Tibial nerve (tissue), 4 donors: Measurements from ENCODE around the gene ECSIT. TPM values are rescaled to one million over a fixed set of nuclear protein-coding genes. Genes with fewer than 3 reads are reported as not detected.
"Not testable (repeated sequence)": the region's sequence is repeated elsewhere in the genome, so short reads cannot be mapped to it uniquely, and the experiment has no call there.

Source experiments
- DNase-seq, 2 donors: peaks; one replicate each; pipeline ENCODE4 v3.0.0-alpha.2; 2019; ENCODE audit warnings: low spot score in 2 of 2
- H3K27ac ChIP-seq, 4 donors: fragments of 200-600 bp; sonication (generic) in 3 of 4; one replicate each; pipeline ENCODE4 v1.5.1; 2017 to 2019; ENCODE audit warnings: mild to moderate bottlenecking in 1 of 4
- H3K27me3 ChIP-seq, 2 donors: fragments of 200-600 bp; sonication (generic) in 1 of 2; one replicate each; pipeline versions ENCODE4 v1.5.1 to v1.6.0; 2017 to 2019
- H3K36me3 ChIP-seq, 3 donors: fragments of 200-600 bp; sonication (generic); one replicate each; pipeline ENCODE4 v1.5.1; 2018 to 2019
- H3K4me1 ChIP-seq, 4 donors: fragments of 200-600 bp; sonication (generic) in 3 of 4; one replicate each; pipeline ENCODE4 v1.5.1; 2017 to 2019
- H3K4me3 ChIP-seq, 4 donors: fragments of 200-600 bp; sonication (generic) in 3 of 4; one replicate each; pipeline ENCODE4 v1.5.1; 2017 to 2019; ENCODE audit warnings: mild to moderate bottlenecking in 1 of 4, moderate library complexity in 1 of 4
- H3K9me3 ChIP-seq, 4 donors: fragments of 200-600 bp; sonication (generic) in 3 of 4; one replicate each; pipeline ENCODE4 v1.5.1; 2017 to 2019
- CTCF ChIP-seq, 5 experiments: fragments of 200-600 bp in 3 of 5; fragments of 450-650 bp in 2 of 5; sonication (generic) in 3 of 5; IDR thresholded peaks; one replicate each; pipeline ENCODE4 v1.5.1; 2016 to 2019; ENCODE audit warnings: antibody characterized with exemption in 5 of 5, mild to moderate bottlenecking in 3 of 5, moderate library complexity in 2 of 5
- EP300 ChIP-seq, 2 donors: sonication (generic); formaldehyde crosslinking; IDR thresholded peaks; one replicate each; pipeline ENCODE4 v1.6.1; 2017; ENCODE audit warnings: antibody characterized with exemption in 2 of 2, mild to moderate bottlenecking in 1 of 2
- POLR2A ChIP-seq, 2 donors: fragments of 450-650 bp; IDR thresholded peaks; one replicate each; pipeline ENCODE4 v1.6.1; 2017; ENCODE audit warnings: antibody characterized with exemption in 2 of 2, mild to moderate bottlenecking in 2 of 2, moderate library complexity in 2 of 2
- WGBS, 2 donors: methylation state at CpG; one replicate each; pipeline ENCODE4 v1.1.5; 2018; 5-methylcytosine and 5-hydroxymethylcytosine counted together
- total RNA-seq, 4 donors: library from RNA; depleted of rRNA; stranded (reverse); fragments of >200 nt; gene quantifications; one replicate each; pipeline ENCODE4 v1.1.0, GENCODE V29; 2016

Gene ECSIT
- 10 to 100 TPM; 45.2 to 81.6 (median 58.4) TPM for total RNA-seq

- Histone ChIP-seq H3K4me1 (peaks cover 0 to 33% (median 12%) of the 10 kb centered on the region in 4 donors), H3K27ac (peak within 1 kb of the TSS; percentile 60 to 89 (median 87)), H3K9me3 (no peaks in the 10 kb centered on the region), H3K4me3 (peak within 1 kb of the TSS; percentile 78 to 92 (median 84)), H3K36me3 (peaks cover 0 to 24% (median 0%) of the 10 kb centered on the region in 3 donors), H3K27me3 (no peaks in the 10 kb centered on the region)
- peak; percentile 96 to 98 for DNase-seq
- TF ChIP-seq CTCF (IDR thresholded peaks at IDR 0.05), result peak in 2 of 5 experiments; percentile 10 to 16
- TF ChIP-seq POLR2A (IDR thresholded peaks at IDR 0.05), result peak in 1 of 2 donors; percentile 48
- TF ChIP-seq EP300 (IDR thresholded peaks at IDR 0.05), result peak; percentile 41 to 84
- 0 to 1% methylated on average over 22 of the region's 47 CpGs for WGBS, 2 donors
These were observed at the start of gene ECSIT for GRCh38 chr19:11528551-11529341. Gene ECSIT (minus strand): TSS chr19:11529134. CDS start chr19:11519170, 9,964 bp downstream.

DNA sequence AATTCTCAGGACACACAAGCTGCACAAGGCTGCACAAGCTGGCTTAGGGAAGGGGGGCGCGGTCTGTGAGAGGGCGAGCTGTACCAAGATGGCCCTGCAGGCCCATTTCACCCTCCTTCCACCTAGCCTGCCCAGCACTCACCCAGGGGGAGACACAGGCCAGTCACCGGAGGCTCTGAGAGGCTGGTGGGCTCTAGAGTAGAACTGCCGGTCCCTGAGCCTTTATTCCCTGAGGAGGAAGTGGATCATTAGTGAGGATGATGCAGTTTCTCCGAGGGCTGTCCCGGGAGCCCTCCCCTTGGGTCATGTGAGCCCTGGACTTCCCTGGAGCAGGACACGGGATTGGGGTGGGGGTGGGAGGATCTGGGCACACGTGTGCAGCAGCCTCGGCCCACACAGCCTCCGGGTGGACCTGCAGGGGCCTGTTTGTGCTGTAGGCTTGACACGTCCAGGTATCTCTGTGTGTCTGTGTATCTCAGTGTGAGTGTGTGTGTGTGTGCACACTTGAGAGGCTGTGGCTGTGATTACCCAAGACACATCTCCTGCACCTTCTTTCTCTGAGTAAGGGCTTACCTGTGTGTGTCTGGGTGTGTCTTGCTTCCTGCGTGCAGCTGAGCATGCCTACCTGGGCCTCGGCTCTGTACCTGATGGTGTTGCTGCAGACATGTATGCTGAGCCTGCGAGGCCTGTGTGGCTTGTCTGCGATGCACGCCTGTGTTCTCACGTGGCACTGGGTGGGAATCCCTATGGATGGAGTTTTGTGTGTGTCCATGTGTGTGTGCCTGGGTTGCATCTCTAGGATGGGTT, 48.7 kb upstream of the ECSIT start, which contains the start of gene ACP5:
Gene ACP5, minus strand, starts transcription at position 195 of the 807 bp plus-strand sequence. CDS start 328 bp downstream, outside the sequence.
- DNase-seq, result no peak
- TF ChIP-seq EP300 (IDR thresholded peaks at IDR 0.05), result no peak
- no peak for TF ChIP-seq CTCF (IDR thresholded peaks at IDR 0.05)
- TF ChIP-seq POLR2A (IDR thresholded peaks at IDR 0.05), result no peak
- peak within 1 kb of the TSS in 3 of 4 donors; percentile 16 to 48 (median 45) for H3K4me3 ChIP-seq
- no peaks in the 10 kb centered on the region for H3K36me3 ChIP-seq
- H3K27ac ChIP-seq, result peak within 1 kb of the TSS in 3 of 4 donors; percentile 11 to 76 (median 61)
- H3K9me3 ChIP-seq, result no peaks in the 10 kb centered on the region
- peaks cover 0 to 26% (median 20%) of the 10 kb centered on the region in 4 donors for H3K4me1 ChIP-seq
- peaks cover 0 to 14% of the 10 kb centered on the region in 2 donors for H3K27me3 ChIP-seq
- 60 to 64% methylated on average over 13 to 18 of the region's 18 CpGs for WGBS, 2 donors

DNA sequence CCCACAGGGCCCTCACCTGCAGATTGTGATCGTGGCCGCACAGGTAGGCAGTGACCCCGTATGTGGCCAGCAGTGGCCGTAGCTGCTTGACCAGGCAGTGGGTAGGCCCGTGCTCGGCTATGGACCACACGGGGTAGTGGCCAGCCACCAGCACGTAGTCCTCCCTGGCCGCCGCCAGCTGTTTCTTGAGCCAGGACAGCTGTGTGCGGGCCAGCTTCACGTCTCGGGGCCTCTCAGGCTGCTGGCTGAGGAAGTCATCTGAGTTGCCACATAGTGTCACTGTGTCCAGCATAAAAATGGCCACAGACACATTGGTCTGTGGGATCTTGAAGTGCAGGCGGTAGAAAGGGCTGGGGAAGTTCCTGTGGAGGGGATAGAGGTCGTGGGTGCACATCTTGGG, 47.3 kb upstream of the ECSIT start:
- Histone ChIP-seq H3K36me3 (no peaks in the 10 kb centered on the region), H3K4me3 (no peak overlapping the region), H3K27me3 (peaks cover 0 to 14% of the 10 kb centered on the region in 2 donors), H3K4me1 (peaks cover 0 to 18% (median 12%) of the 10 kb centered on the region in 4 donors), H3K27ac (no peak overlapping the region), H3K9me3 (no peaks in the 10 kb centered on the region)
- no peak for TF ChIP-seq CTCF (IDR thresholded peaks at IDR 0.05)
- TF ChIP-seq POLR2A (IDR thresholded peaks at IDR 0.05), result no peak
- TF ChIP-seq EP300 (IDR thresholded peaks at IDR 0.05), result no peak
- DNase-seq, result no peak
- 84 to 86% methylated on average over 15 of the region's 15 CpGs for WGBS, 2 donors

GRCh38 chr19:11574689-11575088, 45.8 kb upstream of the ECSIT start:
- peaks cover 0 to 14% of the 10 kb centered on the region in 2 donors for H3K27me3 ChIP-seq
- H3K36me3 ChIP-seq, result no peaks in the 10 kb centered on the region
- peaks cover 0 to 14% (median 9%) of the 10 kb centered on the region in 4 donors for H3K4me1 ChIP-seq
- H3K9me3 ChIP-seq, result no peaks in the 10 kb centered on the region
- no peak for DNase-seq
- no peak overlapping the region for H3K4me3 ChIP-seq
- 82% methylated on average over 8 to 9 of the region's 9 CpGs for WGBS, 2 donors
- TF ChIP-seq POLR2A (IDR thresholded peaks at IDR 0.05) (no peak), EP300 (IDR thresholded peaks at IDR 0.05) (no peak), CTCF (IDR thresholded peaks at IDR 0.05) (no peak)
- H3K27ac ChIP-seq, result no peak overlapping the region

- H3K9me3 ChIP-seq, H3K27ac ChIP-seq, H3K27me3 ChIP-seq, H3K36me3 ChIP-seq, H3K4me3 ChIP-seq, DNase-seq: not testable (repeated sequence)
- H3K4me1 ChIP-seq, result peaks cover 0 to 14% (median 6%) of the 10 kb centered on the region in 4 donors
- WGBS, 2 donors, result 72 to 86% methylated on average over 4 of the region's 4 CpGs
These were observed 44.8 kb upstream of the ECSIT start for GRCh38 chr19:11573763-11574162.

DNA sequence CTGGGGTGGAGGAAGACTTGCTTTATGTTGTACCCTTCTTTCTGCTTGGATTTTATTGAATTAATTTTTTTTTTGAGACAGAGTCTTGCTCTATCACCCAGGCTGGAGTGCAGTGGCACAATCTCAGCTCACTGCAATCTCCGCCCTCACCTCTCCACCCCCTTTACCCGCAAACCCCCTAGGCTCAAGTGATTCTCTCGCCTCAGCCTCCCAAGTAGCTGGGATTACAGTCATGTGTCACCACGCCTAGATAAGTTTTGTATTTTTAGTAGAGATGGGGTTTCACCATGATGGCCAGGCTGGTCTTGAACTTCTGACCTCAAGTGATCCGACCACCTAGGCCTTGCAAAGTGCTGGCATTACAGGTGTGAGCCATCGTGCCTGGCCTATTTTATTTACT, 44.4 kb upstream of the ECSIT start:
- DNase-seq, H3K4me3 ChIP-seq, H3K36me3 ChIP-seq, H3K27me3 ChIP-seq, H3K27ac ChIP-seq, H3K9me3 ChIP-seq, H3K4me1 ChIP-seq: not testable (repeated sequence)
- 81 to 88% methylated on average over 6 of the region's 6 CpGs for WGBS, 2 donors
